ENCODE results near the gene NRL. TPM values are rescaled to one million over a fixed set of nuclear protein-coding genes. Genes with fewer than 3 reads are reported as not detected.
A peak's percentile ranks its signal among the peaks of the same experiment; 100 is the strongest.

The NRL gene
- total RNA-seq (1 to 10 TPM; 1.3 to 2.9 (median 2.1) TPM), polyA plus RNA-seq (1 to 10 TPM; 2.1 to 3.0 TPM)
- long read RNA-seq, donor 1, partial matches to known transcripts: 0 of 2 reads
- long read RNA-seq, donor 1, other reads (novel, unspliced or antisense): 2 of 2 reads
- long read RNA-seq, donor 2, partial matches to known transcripts: 0 of 3 reads
- long read RNA-seq, donor 2, other reads (novel, unspliced or antisense): 3 of 3 reads
- long read RNA-seq, donor 3: 0 reads

DNA sequence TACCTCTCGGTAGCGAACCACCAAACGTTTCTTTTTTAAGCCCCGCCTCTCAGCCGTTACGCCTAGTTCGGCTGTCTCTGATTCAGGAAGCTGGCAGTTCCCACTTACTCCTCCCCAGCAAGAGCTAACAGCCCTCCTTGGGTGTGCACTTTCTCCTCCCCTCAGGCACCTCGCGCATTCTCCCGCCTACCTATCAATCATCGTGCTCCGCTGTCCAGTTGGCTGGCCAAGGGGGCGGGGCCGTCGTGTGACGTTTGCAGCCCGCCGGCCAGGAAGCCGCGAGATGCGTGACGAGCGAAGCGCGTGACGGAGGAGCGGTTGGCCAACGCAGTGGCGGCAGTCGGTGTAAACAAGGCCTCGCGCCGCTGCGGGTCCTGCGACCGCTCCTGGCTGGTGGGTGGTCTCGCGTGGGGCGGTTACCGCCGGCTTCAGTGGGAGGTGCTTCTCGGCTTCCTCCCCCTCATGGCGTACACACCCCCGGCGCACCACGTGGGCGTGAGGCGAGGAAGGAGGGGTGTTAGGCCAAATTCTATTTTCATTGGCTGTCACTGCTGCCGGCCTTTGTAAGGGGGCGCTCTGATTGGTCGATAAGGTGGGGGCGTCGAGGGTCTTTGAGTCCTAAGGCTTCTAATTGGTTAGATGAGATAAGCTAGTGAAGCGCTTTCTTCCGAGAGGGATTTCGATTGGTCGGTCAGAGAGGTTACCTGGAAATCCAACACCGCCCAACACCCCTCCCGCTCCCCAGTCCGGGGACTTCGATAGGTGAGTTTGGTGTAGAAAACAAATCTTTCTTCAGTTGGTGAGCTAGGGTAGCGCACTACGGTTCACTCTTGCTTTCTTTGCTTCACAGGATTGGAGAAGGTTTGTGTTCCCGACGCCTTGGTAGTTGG, at the start of gene NRL, which contains the start of gene DCAF11:
Gene NRL (minus strand): TSS at position 418 of the 890 bp plus-strand sequence. CDS start 32,101 bp downstream, outside the sequence.
Gene DCAF11 (plus strand): TSS at position 246 of the 890 bp plus-strand sequence. CDS start 818 bp downstream, outside the sequence.
- TF ChIP-seq, protein P1, sequence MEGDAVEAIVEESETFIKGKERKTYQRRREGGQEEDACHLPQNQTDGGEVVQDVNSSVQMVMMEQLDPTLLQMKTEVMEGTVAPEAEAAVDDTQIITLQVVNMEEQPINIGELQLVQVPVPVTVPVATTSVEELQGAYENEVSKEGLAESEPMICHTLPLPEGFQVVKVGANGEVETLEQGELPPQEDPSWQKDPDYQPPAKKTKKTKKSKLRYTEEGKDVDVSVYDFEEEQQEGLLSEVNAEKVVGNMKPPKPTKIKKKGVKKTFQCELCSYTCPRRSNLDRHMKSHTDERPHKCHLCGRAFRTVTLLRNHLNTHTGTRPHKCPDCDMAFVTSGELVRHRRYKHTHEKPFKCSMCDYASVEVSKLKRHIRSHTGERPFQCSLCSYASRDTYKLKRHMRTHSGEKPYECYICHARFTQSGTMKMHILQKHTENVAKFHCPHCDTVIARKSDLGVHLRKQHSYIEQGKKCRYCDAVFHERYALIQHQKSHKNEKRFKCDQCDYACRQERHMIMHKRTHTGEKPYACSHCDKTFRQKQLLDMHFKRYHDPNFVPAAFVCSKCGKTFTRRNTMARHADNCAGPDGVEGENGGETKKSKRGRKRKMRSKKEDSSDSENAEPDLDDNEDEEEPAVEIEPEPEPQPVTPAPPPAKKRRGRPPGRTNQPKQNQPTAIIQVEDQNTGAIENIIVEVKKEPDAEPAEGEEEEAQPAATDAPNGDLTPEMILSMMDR (IDR thresholded peaks at IDR 0.05): peak in 2 of 12 donors; percentile 22 to 36
- TF ChIP-seq POLR2A (IDR thresholded peaks at IDR 0.05): peak in 1 of 2 donors; percentile 9
- intact Hi-C loops (cut with DNase I): loop anchor here in 5 of 10 donors (1.0 to 5.0 kb wide), 8 partner anchors 16 to 74 kb away; partner anchors contain the start of genes IRF9 (in 3 of the 5), EMC9 (in 2 of the 5), PSME2 (in 2 of the 5) and FITM1 (in 1 of the 5)
- H3K27me3 ChIP-seq: no peaks in the 10 kb centered on the region
- DNase-seq (peak; percentile 99), ATAC-seq (peak; percentile 93 to 95 (median 94))
- H3K36me3 ChIP-seq: peaks cover 0 to 36% (median 30%) of the 10 kb centered on the region in 9 donors
- H3K4me3 ChIP-seq: peak within 1 kb of the TSS; percentile 48 to 79 (median 71)
- H3K9me3 ChIP-seq: no peaks in the 10 kb centered on the region
- peaks cover 0 to 31% (median 18%) of the 10 kb centered on the region in 12 donors for H3K4me1 ChIP-seq
- 0% methylated on average over 44 to 65 of the region's 65 CpGs for WGBS, 4 donors
- H3K27ac ChIP-seq: peak within 1 kb of the TSS; percentile 95 to 100 (median 97)

DNA sequence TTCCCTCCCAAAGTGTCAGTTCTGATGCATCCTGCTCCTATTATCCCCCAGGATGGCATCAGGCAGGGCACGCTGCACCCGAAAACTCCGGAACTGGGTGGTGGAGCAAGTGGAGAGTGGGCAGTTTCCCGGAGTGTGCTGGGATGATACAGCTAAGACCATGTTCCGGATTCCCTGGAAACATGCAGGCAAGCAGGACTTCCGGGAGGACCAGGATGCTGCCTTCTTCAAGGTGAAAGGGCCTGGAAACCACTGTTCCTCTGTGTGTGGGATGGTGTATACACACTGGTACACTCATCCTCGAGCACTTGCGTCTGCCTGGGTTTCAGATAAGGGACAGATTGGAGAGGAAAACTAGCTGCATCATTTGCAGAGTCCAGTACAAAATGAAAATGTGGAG, 47.3 kb upstream of the NRL start:
- Histone ChIP-seq H3K9me3 (no peaks in the 10 kb centered on the region), H3K27ac (peak overlapping the region; percentile 82 to 100 (median 97)), H3K36me3 (peaks cover 5 to 90% (median 76%) of the 10 kb centered on the region in 9 donors), H3K27me3 (no peaks in the 10 kb centered on the region), H3K4me1 (peaks cover 0 to 64% (median 22%) of the 10 kb centered on the region in 12 donors), H3K4me3 (peak overlapping the region; percentile 36 to 85 (median 72))
- ATAC-seq (peak in 2 of 4 donors; percentile 5 to 11), DNase-seq (peak in 2 of 5 donors; percentile 18 to 42)
- no peak for TF ChIP-seq POLR2A (IDR thresholded peaks at IDR 0.05)
- TF ChIP-seq, protein P1 (IDR thresholded peaks at IDR 0.05): no peak
- intact Hi-C loops (cut with DNase I): loop anchor here in 3 of 10 donors (5.0 to 10.0 kb wide), 3 partner anchors 55 to 147 kb away; no protein-coding TSS in a partner anchor
- WGBS, 4 donors: 33 to 47% (median 38%) methylated on average over 8 of the region's 8 CpGs

DNA sequence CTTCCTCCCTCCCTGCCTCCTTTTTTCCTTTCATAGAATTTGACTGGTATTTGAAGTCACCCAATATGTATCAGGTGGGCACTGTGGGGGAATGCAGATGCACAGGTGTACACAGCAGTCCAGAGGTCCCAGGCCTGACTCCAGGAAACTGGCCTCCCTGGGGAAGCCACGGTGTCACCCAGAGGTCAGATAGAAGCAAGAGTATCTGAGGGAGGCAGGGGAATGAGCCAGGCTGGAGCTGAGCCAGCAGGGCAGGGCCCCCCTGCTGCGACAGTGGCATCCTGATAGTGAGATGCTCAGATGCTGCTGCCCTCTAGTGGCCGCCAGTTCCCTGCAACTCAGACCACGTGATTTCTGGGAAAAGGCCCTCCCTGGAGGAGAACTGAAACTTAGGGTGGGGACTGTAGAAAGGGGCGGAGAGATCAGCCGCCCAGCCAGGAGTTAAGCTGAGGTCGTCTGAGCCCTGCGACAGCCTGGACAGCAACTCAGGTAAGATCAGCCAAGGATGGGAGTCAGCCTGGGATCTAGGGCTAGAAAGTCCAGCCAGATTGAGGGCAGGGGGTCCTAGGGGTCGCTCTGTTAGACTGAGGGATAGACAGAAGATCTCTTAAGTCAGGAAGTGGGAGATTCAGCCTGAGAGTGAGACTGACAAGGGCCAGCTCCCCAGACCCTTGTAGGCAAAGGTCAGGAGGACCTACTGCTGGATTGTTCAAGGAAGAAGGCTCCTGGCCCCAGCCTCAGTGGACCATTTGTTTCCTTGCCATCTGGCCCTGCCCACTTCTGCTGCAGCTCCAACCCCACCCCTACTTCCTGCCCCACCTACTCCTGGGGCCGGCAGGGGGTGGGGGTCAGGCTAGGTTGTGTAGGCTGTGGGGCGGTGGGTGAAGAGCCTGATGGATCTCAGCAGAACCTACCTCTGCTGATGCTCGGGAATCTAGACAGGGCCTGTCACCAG, 46.4 kb upstream of the NRL start, which contains the start of gene IRF9:
Gene IRF9 (plus strand): TSS at position 416 of the 955 bp plus-strand sequence. CDS start 880 bp downstream, outside the sequence.
- Histone ChIP-seq H3K9me3 (no peaks in the 10 kb centered on the region), H3K4me3 (peak within 1 kb of the TSS; percentile 36 to 85 (median 72)), H3K36me3 (peaks cover 5 to 90% (median 76%) of the 10 kb centered on the region in 9 donors), H3K4me1 (peaks cover 0 to 54% (median 22%) of the 10 kb centered on the region in 12 donors), H3K27ac (peak within 1 kb of the TSS; percentile 82 to 100 (median 97)), H3K27me3 (no peaks in the 10 kb centered on the region)
- intact Hi-C loops (cut with DNase I): loop anchor here in 6 of 10 donors (1.0 to 10.0 kb wide), 8 partner anchors 14 to 146 kb away; partner anchors contain the start of genes DCAF11 (in 3 of the 6), NRL (in 3 of the 6), IPO4 (in 1 of the 6) and RNF31 (in 1 of the 6)
- WGBS, 4 donors: 0 to 4% (median 2%) methylated on average over 11 to 12 of the region's 12 CpGs
- TF ChIP-seq POLR2A (IDR thresholded peaks at IDR 0.05): peak in 1 of 2 donors; percentile 59
- TF ChIP-seq, protein P1 (IDR thresholded peaks at IDR 0.05): peak; percentile 86 to 98 (median 93)
- DNase-seq (peak; percentile 95 to 97 (median 96)), ATAC-seq (peak; percentile 88 to 95 (median 94))

All from heart left ventricle (tissue), 16 donors.